Esophagus squamous epithelium (tissue), 4 donors: ENCODE measurements around the gene TMIE.

Experiments
- POLR2A ChIP-seq, 4 donors: fragments of 450-650 bp; IDR thresholded peaks; one replicate each; pipeline ENCODE4 v1.6.1; 2017; ENCODE audit warnings: antibody characterized with exemption in 4 of 4, mild to moderate bottlenecking in 4 of 4, moderate library complexity in 3 of 4
- TF ChIP-seq, protein P1 (sequence below), 6 experiments: fragments of 450-650 bp in 4 of 6; fragments of 200-600 bp in 2 of 6; sonication (generic) in 2 of 6; IDR thresholded peaks; one replicate each; pipeline ENCODE4 v1.5.1; 2016 to 2019; ENCODE audit warnings: antibody characterized with exemption in 6 of 6, mild to moderate bottlenecking in 4 of 6, moderate library complexity in 4 of 6

DNA sequence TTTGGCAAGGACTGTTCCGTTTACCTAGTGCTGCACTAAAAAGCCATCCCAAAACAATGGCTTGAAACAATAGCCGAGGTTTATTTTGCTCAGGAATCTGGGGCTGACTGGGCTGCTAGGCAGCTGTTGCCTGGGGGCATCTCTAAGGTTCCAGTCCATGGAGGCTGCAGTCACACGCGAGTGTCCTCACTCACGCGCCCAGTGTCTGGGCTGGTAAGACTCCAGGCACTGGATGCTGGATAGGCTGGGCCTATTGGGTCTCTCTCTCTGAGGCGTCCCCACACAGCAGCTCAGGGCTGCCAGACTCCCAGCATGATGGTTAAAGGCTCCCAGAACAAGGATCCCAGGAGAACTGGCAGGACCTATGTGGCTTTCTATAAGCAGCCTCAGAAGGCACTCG, 41.9 kb upstream of the TMIE start:
- TF ChIP-seq, protein P1, sequence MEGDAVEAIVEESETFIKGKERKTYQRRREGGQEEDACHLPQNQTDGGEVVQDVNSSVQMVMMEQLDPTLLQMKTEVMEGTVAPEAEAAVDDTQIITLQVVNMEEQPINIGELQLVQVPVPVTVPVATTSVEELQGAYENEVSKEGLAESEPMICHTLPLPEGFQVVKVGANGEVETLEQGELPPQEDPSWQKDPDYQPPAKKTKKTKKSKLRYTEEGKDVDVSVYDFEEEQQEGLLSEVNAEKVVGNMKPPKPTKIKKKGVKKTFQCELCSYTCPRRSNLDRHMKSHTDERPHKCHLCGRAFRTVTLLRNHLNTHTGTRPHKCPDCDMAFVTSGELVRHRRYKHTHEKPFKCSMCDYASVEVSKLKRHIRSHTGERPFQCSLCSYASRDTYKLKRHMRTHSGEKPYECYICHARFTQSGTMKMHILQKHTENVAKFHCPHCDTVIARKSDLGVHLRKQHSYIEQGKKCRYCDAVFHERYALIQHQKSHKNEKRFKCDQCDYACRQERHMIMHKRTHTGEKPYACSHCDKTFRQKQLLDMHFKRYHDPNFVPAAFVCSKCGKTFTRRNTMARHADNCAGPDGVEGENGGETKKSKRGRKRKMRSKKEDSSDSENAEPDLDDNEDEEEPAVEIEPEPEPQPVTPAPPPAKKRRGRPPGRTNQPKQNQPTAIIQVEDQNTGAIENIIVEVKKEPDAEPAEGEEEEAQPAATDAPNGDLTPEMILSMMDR (IDR thresholded peaks at IDR 0.05) = no peak
- no peak for TF ChIP-seq POLR2A (IDR thresholded peaks at IDR 0.05)
